B cell (primary cell): ENCODE results near the gene CEMIP.

ENCODE experiments used
- CTCF ChIP-seq: fragments of 200-600 bp; IDR thresholded peaks from one replicate; pipeline ENCODE4 v1.8.0; 2022; ENCODE audit warnings: antibody characterized with exemption, mild to moderate bottlenecking
- EZH2 ChIP-seq: IDR thresholded peaks from 2 replicates; pipeline ENCODE4 v1.6.1; 2012; ENCODE audit warnings: borderline replicate concordance, low read depth, mild to moderate bottlenecking, moderate library complexity, low read length; ENCODE audit not compliant: insufficient read depth, poor library complexity, severe bottlenecking

DNA sequence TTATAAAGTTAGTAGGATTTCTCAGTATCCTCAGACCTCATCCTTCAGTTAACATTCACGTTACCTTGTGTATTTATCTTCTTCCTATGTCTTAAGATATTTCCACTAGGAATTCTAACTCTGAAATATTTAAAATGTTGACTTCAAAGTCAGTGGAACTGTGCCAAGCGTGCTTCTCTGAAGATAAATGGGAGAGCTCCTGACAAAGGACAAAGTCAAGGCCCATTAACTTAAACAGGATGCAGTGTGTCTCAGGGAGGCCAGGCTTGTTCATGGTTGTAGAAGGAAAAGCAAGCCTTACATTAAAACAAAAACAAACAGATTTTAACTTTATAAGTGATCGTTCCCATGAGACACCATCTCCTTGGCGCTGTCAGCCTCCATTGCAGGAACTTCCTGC, 42.6 kb upstream of the CEMIP start:
- no peak for TF ChIP-seq CTCF
- TF ChIP-seq EZH2: no peak
